K562 treated with DMSO at 1 percent for 48 hours (cell line): ENCODE data around the gene GPR15LG. TPM values are rescaled to one million over a fixed set of nuclear protein-coding genes. Genes with fewer than 3 reads are reported as not detected.

Experiments used
- total RNA-seq: library from RNA; unstranded; fragments of 300-600 nt; gene quantifications from 2 replicates; pipeline ENCODE4 v1.2.3, GENCODE V29; 2022; ENCODE audit warnings: low replicate concordance; ENCODE audit errors: extremely low read depth

Gene GPR15LG
- not detected in 2 replicates for total RNA-seq

GRCh38 chr10:84173501-84173929 lies at the start of gene GPR15LG:
Gene GPR15LG, plus strand, starts transcription at chr10:84173801. Its CDS starts 51 bp downstream, at chr10:84173852.

GRCh38 chr10:84139126-84140035 lies 34.2 kb upstream of the GPR15LG start, which contains the start of gene GHITM:
Gene GHITM, plus strand, starts transcription at chr10:84139509. Its CDS starts 1,992 bp downstream, at chr10:84141501.

DNA sequence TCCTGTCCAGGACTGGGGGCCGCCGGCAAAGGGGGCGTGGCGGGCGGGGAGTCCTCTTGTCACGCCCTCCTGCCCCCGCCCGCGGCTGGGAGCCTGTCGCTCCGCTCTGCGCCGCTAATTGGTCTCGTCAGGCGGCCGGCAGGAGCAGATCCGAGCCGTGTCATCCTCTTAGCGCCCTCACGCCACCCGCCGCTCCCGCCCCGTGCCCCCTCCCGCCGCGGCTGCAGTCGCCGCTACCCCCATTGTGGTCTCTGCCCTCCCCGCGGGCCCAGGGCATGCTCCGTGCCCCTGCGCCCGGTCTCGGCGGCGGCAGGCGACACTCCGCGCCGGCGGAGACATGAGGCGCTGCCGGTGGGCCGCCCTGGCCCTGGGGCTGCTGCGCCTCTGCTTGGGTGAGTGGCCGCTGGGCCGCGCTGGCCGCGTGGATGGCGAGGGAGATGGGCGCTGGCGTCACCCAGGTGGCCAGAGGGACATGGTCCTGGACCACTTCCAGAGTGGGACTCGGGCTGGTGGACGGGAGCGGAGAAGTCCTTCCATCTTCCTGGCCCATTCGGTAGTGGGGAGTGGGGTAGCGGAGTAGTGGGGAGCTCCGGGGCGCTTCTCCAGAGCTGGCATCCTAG lies 20.9 kb downstream of the GPR15LG start, which contains the start of gene CDHR1:
Gene CDHR1, plus strand, starts transcription at position 114 of the 620 bp plus-strand sequence. Its CDS starts 224 bp downstream, at position 338.

DNA sequence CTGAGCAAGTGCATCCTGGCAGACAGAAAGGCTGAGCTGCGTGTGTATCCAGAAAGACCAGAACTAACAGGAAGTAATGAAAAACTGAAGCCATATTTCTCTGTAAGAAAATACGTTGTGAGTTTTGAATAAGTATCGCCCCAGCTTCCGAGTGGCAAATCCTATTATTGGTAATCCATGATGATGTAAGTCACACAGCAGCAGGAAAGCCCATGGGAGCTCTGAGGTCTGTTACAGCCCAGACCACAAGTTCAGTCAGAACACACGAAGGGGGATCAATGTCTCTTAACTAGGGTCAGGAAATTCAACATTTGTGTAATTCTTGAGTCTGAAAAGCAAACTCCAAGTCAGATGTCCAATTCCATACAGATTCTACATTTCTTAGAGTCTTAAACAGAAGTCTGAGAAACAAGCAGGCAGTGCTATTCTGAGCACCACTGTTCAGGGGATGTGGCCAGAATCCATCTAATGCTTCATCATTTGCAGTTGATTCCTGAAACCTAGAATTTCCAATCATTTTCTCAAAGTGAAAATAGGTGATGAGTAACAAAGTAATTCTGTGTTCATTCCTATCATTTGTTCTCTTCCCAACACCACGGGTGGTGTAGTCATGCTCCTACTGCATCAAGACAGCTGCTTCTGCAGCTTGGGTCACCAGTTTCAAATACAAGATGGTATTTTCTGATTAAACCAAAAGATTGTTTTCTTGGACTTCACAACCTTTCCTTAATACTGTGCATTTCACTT lies 52.0 kb downstream of the GPR15LG start, which contains the start of gene LRIT2:
Gene LRIT2, minus strand, starts transcription at position 118 of the 747 bp plus-strand sequence. Its CDS starts 24 bp downstream, at position 94.

Other genes starting within 250 kb of the GPR15LG start
- 248 TPM in 1 of 2 replicates, not detected in the other for gene GHITM, start 34.3 kb upstream of the GPR15LG start, total RNA-seq
- gene CDHR1, start 20.7 kb downstream of the GPR15LG start, total RNA-seq = not detected in 2 replicates
- gene LRIT2, start 51.7 kb downstream of the GPR15LG start, total RNA-seq = not detected in 2 replicates
- not detected in 2 replicates for gene LRIT1, start 67.7 kb downstream of the GPR15LG start, total RNA-seq
- not detected in 2 replicates for gene RGR, start 71.3 kb downstream of the GPR15LG start, total RNA-seq
- not detected in 2 replicates for gene CCSER2, start 154.8 kb downstream of the GPR15LG start, total RNA-seq